GM18870 (cell line): ENCODE results near the gene BBS5.
"Not testable (repeated sequence)": the region's sequence is repeated elsewhere in the genome, so short reads cannot be mapped to it uniquely, and the experiment has no call there.

Experiments used
- ATAC-seq: cut with Tn5 transposase; IDR thresholded peaks from one replicate; pipeline ENCODE4 v1.9.1; 2021; ENCODE audit warnings: moderate library complexity; ENCODE audit not compliant: unreplicated experiment

BBS5 gene

DNA sequence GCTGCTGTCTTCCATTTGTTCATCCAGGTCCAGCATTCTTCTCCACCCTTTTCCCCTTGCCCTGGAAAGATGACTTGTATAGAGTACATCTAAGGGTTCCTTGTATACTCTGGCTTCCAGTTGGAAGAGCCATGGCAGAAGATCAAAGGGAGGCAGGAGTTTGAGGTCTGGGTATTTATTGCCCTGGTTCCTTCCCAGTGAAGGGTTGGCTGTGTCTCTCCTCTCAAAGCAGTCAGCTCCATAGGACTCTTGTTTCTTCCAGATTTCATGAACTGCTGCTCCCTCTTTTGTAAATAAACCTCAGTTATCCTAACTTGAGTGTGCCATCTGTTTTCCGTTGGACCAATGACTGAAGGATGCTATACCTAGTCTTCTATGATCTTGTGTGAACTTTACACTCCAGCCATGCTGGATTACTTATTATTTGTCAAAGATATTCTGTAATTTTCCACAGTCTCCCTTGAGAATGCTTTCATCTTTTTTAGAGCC lies 6.4 kb downstream of the BBS5 start:
- no peak for ATAC-seq

DNA sequence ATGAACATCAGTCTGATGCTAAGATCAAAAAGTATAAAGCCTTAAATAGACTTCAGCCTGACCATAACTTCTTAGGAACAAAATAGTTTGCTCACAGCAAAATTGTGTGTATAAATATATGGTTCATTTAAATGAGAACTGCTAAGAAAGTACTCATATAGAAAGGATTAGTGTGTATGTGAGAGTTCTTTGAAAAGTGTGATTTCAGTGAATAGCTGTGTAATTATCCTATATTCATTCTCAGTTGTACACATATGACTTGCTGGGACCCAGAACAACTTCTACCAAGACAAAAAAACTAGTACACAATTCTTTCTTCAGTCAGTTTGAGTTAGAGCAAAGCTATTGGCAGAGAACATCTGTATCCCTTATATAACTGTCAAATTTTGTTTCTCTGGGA lies 7.2 kb downstream of the BBS5 start:
- no peak for ATAC-seq

DNA sequence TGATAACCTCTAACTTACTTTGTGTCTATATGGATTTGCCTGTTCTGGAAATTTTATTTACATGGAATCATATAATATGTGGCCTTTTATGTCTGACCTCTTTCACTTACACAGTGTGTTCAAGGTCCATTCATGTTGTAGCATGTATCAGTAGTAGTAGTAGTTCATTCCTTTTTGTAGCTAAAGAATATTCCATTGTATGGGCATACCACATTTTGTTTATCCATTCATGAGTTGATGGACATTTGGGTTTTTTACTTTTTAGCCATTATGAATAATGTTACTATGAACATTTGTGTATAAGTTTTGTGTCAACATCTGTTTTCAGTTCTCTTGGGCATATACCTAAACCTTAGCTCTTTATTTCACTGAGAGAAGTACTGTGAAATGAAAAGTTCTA lies 11.5 kb downstream of the BBS5 start:
- no peak for ATAC-seq

DNA sequence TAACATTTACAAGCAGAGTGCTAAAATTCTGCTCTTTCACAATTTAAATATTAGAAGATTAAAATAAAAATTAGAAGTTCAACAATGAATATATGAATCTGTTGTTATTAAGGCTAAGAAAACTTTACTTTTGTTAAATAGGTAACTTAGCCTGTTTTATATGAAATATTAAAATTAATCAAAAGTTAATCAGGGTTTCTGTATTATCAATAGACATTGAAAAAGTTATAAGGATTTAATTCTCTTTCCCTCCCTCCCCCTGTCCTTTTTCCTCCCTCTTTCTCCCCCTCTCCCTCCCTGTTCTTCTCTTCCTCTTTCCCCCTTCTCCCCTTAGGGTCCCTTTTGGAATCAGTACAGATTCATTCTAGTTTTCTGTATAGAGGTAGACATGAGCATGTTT lies 12.1 kb downstream of the BBS5 start:
- ATAC-seq: no peak

DNA sequence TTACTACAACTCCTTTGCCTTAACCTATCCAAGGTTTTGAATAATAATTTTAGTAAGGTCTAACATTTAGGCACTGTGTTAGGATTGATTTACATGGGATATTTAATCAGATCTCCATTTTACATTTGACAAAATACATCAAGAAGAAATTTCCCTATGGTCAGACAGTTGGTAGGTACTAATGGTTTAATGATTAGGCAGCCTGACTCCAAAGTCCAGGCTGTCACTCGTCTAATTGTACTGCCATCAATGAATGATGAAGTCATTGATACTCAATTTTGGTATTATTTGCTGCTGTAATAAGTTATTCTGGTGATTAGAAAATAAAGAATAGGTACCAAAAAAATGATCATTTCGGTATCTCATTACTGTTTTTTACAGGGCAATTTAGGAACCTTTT lies 14.1 kb downstream of the BBS5 start:
- no peak for ATAC-seq

DNA sequence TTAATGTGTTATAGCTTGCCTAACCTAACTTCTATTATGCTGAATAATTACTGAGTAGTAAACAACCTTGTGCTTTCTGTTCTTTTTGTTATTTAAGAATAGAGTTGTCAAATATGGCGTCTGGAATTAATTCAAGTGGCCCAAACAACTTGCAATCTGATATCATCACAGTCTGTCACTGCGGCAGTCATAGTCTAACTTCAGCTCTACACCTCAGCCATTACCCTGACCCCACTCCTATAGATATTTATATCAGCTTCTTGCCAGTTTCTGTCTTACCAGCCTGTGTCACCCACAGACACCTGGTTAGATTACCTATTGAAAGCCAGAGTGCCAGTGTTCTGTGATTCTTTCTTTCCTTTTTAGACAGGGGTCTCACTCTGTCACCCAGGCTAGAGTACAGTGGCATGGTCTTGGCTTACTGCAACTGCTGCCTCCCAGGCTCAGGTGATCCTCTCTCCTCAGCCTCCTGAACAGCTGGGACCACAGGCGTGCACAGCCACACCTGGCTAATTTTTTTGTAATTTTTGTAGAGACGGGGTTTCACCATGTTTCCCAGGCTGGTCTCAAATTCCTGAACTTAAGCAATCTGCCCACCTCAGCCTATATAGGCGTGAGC lies 16.1 kb downstream of the BBS5 start:
- no peak for ATAC-seq

DNA sequence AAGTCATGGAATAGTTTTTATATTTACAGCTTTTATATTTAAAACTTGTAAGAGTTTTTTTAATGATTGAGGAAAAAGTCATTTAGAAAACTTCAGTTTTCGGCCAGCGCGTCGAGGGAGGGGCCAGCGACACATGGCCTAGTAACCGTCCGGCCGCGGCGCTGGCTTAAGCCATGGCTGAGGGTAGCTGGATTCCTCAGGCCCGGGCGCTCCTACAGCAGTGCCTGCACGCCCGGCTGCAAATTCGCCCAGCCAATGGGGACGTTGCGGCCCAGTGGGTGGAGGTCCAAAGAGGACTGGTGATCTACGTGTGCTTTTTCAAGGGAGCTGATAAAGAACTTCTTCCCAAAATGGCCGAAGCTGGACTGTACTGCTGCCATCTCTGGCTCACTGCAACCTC lies 25.4 kb downstream of the BBS5 start:
- no peak for ATAC-seq

DNA sequence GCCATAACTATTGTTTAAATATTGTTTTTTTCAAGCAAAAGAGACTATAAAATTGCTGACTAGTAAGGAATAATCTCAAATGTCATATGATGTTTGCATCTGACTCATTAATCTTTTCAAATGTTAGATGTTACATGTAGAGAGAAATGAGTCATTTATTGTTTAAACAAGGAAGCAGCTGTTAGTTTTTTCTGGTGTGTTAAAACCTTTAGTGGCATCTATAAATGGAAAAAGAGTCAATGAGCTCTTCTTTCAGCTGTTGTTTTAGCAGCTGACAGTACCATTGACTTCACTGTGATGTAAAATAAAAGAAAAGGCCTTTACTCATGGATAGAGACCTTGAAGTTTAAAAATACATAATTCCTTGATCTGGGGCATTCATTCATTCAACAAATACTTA lies 28.4 kb downstream of the BBS5 start:
- ATAC-seq: no peak

DNA sequence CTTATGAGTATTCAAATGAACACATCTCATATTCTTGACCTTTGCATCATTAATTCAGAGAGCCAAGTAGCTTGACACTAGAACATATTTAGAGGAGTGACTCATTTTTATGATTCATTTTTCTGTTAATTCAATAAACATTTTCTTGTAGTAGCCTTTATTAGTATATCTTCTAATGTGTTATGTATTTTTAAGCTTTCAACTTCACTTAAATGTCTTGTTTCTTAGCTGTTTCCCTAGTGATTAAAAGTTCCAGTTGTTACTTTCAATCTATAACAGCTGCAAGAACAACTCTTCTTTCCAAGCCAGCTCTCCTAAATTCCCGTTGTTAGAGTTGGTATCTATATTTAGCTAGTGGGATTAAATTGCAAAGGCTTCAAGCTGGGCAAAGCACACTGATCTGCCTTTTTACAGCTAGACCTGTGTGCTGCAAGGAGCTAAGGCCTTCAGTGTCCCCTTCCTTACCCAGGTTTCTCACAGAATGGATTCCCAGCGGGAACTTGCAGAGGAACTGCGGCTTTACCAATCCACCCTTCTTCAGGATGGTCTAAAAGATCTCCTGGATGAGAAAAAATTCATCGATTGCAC lies 30.1 kb downstream of the BBS5 start, which contains the start of gene KLHL41:
Gene KLHL41 (plus strand): TSS at position 405 of the 588 bp plus-strand sequence. CDS start 77 bp downstream, at position 482.
- no peak for ATAC-seq

DNA sequence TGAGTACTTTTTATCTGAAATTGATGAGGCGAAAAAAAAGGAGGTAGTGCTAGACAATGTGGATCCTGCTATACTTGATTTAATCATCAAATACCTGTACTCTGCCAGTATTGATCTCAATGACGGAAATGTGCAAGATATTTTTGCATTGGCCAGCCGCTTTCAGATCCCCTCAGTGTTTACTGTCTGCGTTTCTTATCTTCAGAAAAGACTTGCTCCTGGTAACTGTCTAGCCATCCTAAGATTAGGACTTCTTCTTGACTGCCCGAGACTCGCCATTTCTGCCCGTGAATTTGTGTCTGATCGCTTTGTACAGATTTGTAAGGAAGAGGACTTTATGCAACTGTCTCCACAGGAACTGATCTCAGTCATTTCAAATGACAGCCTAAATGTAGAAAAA lies 30.7 kb downstream of the BBS5 start:
- no peak for ATAC-seq

DNA sequence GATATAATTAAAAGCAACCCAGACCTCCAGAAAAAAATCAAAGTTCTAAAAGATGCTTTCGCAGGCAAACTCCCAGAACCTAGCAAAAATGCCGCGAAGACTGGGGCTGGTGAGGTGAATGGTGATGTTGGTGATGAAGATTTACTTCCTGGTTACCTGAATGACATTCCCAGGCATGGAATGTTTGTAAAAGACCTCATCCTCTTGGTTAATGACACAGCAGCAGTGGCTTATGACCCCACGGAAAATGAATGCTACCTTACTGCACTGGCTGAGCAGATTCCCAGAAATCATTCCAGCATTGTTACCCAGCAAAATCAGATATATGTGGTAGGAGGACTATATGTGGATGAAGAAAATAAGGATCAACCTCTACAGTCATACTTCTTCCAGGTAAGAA lies 31.2 kb downstream of the BBS5 start:
- ATAC-seq: no peak

DNA sequence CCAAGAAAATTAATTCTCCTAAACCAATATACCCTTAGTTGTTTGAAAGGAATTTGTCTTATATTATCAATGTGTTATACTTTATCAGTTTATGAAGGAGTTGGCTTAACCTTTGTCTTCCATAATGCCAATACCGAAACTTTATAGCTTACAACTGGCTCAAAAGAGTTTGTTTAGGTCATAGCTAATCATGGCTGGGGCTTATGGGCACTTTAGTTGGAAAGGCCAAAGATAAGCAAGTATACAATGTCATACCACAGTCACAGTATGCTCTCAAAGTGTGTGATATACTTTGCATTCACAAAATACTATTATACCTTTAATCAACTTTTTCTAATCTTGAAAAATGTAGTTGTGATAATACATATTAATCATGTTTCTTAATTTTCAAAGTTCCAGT lies 32.5 kb downstream of the BBS5 start:
- no peak for ATAC-seq

DNA sequence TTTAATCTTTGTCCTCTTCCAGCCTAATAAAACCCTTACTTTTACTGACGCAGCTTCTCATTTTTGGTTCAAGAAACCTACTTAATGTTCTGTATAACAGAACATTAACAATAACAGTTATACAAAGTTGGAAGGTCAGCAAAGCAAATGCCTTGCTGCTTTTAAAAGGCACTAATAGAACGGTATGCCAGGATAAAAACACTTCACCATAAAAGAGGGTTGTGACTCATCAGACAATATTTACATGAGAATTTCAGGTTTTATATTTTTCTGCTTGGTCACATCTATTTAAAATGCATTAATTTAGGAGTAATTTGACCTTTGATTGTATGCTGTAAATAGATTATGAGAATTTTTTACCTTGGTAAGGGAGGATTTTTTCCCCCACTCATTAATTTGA lies 33.2 kb downstream of the BBS5 start:
- no peak for ATAC-seq

DNA sequence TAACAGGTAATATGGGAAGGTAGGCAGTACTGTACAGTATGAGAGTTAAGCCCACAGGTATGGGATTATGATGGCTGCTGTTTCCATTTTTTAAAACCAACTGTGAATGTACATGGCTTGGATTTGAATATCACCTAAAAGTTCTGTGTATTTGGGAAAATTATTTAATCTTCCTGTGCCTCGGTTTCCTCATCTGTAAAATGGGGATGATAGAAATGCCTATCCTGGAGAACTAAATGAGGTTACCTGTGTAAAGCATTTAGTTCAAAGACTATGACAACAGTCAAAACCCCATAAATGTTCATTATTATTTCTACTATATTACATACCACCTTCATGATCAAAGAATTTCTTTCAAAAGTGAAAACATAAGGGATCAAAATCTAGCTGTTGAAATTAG lies 33.8 kb downstream of the BBS5 start:
- ATAC-seq: no peak

DNA sequence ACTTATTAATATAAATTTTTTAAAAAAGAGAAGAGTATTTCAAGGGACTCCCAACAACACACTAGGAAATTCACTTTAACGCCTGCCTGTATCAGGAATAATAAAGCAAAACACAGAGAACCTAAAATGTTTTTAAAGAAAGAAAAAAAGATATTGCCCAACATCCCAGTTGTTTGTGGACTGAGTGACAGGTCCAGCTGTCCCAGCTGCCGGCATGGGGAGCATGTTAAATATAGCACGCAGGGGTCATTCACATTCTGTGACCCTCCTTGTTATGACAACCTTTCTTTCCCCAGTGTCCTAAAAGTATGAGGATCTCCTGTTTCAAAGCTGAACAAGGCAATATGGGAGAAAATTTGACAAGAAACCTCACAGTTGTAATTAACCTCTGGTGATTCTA lies 34.6 kb downstream of the BBS5 start:
- no peak for ATAC-seq

DNA sequence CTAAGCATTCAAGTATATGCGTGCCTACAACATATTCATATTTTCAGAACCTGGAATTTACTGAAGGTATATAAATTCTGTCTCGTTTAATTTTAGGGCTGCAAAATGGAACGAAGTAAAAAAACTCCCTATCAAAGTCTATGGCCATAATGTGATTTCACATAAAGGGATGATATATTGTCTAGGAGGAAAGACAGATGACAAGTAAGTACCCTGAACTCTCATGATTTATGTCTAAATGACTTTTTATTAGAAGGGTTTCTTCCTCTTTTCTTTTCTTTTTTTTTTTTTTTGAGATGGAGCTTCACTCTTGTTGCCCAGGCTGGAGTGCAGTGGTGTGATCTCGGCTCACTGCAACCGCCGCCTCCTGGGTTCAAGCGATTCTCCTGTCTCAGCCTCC lies 35.5 kb downstream of the BBS5 start:
- not testable (repeated sequence) for ATAC-seq

DNA sequence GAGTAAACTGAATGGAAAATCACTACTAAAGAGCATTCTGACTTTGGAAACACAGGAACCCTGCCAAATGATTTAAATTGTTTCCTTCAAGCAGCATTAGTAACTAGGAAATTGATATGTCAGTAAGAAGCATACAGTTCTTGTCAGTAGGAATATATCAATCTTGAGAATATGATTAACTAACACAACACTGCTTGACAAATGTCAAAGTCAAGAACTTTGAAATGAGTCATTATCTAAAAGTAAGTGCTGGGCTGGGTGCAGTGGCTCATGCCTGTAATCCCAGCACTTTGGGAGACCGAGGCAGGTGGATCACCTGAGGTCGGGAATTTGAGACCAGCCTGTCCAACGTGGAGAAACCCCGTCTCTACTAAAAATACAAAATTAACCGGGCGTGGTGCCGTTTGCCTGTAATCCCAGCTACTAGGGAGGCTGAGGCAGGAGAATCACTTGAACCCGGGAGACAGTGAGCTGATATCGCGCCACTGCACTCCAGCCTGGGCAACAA lies 37.2 kb downstream of the BBS5 start:
- not testable (repeated sequence) for ATAC-seq

DNA sequence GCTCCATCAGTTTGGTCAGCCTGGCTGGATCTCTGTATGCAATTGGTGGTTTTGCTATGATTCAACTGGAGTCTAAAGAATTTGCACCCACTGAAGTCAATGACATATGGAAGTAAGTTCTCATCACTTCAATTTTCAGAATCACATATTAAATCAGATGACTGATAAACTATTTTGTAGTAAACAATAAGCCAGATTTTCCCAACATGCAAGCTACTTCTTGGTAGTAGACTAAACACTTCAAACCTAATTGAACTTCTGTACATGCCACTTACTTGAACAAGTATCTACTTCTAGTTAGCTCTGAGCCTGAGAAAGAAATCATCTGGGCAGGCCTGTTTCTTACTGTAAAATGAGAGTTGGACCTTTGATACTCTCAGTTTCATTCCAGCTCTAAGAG lies 41.6 kb downstream of the BBS5 start:
- ATAC-seq: no peak

DNA sequence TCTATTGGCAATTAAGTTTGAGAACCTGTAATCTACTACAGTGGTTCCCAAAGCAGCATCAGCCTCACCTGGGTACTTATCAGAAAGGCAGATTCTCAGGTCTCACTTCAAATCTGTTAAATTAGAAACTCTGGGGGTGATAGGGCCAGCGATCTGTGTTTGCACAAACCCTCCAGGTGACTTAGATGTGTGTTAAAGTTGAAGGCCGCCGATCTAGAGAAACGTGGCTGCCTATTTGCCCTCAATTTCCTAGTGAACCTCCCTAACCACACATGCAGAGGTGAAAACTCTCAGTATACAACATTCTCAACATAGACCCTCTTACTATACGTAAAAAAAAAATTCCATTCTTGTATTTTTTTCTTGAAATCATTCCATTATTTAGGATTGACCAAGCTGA lies 44.4 kb downstream of the BBS5 start:
- ATAC-seq: no peak

DNA sequence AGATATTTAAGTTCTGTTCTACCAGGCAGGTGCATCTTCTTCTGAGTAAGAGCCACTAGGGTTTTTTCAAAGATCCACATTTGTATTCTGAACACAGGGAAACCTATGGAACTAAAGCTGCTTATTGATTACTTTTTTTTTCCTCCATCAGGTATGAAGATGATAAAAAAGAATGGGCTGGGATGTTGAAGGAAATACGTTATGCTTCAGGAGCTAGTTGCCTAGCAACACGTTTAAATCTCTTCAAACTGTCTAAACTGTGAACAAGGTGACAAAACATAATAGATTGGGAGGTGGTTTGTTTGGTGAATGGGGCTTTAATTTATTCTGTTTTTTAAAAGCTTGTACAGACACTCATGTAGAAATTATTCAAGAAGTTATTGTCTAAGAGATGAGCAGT lies 46.1 kb downstream of the BBS5 start:
- ATAC-seq: no peak

DNA sequence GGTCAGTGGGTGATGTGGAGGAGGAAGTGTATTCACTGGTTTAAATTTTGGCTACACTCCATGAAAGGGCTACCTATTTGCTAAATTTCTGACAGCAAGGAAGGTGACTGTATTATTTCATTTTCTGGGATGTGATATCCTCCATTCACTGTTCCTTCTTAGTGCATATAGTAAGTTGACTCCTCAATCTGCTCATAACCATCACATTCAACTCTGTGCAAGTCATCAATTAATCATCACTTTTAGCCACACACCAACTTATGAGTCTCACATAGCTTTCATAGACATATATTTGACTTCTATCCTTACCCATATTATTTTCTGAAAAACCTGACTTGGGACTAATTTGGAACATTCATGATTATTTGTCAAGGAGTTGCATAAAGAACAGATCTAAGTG lies 47.2 kb downstream of the BBS5 start:
- ATAC-seq: no peak

DNA sequence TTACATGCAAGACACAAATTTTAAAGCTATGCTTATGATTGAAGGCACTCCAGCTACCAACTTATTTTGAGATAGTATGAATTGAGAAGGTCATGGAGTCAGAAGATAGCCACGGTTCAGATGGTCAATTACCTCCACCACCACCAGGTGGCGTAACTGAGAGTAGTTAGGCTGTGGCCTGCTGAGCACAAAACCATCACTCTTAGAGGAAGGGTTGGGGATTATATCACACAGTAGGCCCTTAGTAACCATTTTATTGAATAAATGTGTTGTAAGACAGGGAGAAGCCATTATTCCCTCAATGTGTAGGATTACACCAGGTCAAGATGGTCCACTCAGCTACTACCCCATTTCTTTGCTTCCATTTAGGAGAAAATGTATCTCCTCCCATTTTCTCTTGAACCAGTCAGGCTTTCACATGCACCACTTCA lies 49.0 kb downstream of the BBS5 start:
- ATAC-seq: no peak

DNA sequence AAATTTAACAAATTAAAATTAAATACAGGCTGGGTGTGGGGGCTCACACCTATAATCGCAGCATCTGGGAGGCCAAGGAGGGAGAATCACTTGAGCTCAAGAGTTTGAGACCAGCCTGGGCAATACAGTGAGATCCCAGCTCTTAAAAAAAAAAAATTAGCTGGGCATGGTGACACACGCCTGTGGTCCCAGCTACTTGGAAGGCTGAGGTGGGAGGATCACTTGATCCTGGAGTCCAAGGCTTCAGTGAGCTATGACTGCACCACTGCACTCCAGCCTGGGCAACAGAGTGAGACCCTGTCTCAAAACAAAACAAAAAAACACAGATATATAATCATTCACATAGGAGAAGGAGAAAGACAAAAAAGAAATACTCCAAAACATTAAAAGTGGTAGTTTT lies 60.2 kb downstream of the BBS5 start:
- not testable (repeated sequence) for ATAC-seq
